ENCODE results near the gene STAB1.

The STAB1 gene

DNA sequence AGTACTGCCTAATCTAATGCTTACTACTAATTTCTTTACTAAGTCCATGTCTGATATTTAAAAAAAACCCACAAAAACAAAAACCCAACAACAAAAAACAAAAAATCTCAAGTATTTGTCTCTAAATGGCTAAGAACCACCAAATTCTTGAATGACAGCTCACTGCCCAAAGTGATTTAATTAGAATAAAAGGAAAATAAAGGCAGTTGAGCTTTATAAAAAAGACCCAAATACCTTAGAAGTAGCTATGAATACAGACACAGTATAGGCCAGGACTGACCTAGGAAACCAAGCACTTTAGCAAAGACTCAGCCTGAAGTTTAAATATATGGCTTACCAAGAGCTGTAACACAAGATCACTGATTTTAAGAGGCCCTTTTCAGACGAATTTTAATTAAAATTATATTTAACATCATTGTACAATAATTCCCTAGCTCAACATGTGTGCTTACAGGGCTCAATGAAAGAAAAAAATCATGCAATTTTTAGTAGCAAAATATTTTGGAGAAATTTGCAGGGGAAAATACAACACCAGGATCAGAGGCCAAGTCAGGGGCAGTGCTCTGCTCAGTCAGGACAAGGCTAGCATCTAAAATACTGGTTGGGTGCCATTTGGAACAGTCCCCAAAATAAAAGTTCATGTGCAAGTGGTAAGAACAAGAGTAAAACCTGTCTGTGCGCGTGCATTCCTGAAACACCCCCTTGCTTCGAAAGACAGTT lies 66.0 kb downstream of the STAB1 start:
- TF ChIP-seq EZH2phosphoT487 (IDR thresholded peaks at IDR 0.05; ENCODE audit: borderline replicate concordance, low read length) (no peak), CTCF (IDR thresholded peaks at IDR 0.05; ENCODE audit: low read depth, low read length, poor library complexity, severe bottlenecking) (no peak)

GRCh38 chr3:52563984-52564383 lies 68.8 kb downstream of the STAB1 start:
- Histone ChIP-seq H3K9me3 (ENCODE audit: control insufficient read depth, insufficient read depth, low read length) (no peaks in the 10 kb centered on the region), H3K4me1 (ENCODE audit: control insufficient read depth, low read length) (no peaks in the 10 kb centered on the region), H3F3A (ENCODE audit: control insufficient read depth, insufficient read depth) (no peaks in the 10 kb centered on the region), H3K27ac (ENCODE audit: low read depth, low read length) (no peak overlapping the region), H3K4me3 (ENCODE audit: low read length) (no peak overlapping the region), H3K27me3 (ENCODE audit: control insufficient read depth, low read length) (no peaks in the 10 kb centered on the region), H3K36me3 (ENCODE audit: control insufficient read depth, low read length) (peaks cover 47% of the 10 kb centered on the region), H3K4me2 (ENCODE audit: low read length) (no peak overlapping the region), H3K79me2 (ENCODE audit: control insufficient read depth, low read length) (no peaks in the 10 kb centered on the region), H3K9me2 (replicated peaks; ENCODE audit: control insufficient read depth, low read length) (no peaks in the 10 kb centered on the region), H4K20me1 (ENCODE audit: control insufficient read depth, insufficient read depth, low read depth, low read length) (no peaks in the 10 kb centered on the region)
- TF ChIP-seq CTCF (IDR thresholded peaks at IDR 0.05; ENCODE audit: low read depth, low read length, poor library complexity, severe bottlenecking) = no peak
- TF ChIP-seq EZH2phosphoT487 (IDR thresholded peaks at IDR 0.05; ENCODE audit: borderline replicate concordance, low read length) = no peak

More for the DNA sequence above, 66.0 kb downstream of the STAB1 start:
- H3K9me3 ChIP-seq (ENCODE audit: control insufficient read depth, insufficient read depth, low read length) = no peaks in the 10 kb centered on the region
- no peaks in the 10 kb centered on the region for H4K20me1 ChIP-seq (ENCODE audit: control insufficient read depth, insufficient read depth, low read depth, low read length)
- H3K27ac ChIP-seq (ENCODE audit: low read depth, low read length) = no peak overlapping the region
- H3K4me3 ChIP-seq (ENCODE audit: low read length) = no peak overlapping the region
- no peaks in the 10 kb centered on the region for H3K79me2 ChIP-seq (ENCODE audit: control insufficient read depth, low read length)
- H3F3A ChIP-seq (ENCODE audit: control insufficient read depth, insufficient read depth) = no peaks in the 10 kb centered on the region
- H3K36me3 ChIP-seq (ENCODE audit: control insufficient read depth, low read length) = peaks cover 71% of the 10 kb centered on the region
- no peaks in the 10 kb centered on the region for H3K9me2 ChIP-seq (replicated peaks; ENCODE audit: control insufficient read depth, low read length)
- H3K4me1 ChIP-seq (ENCODE audit: control insufficient read depth, low read length) = no peaks in the 10 kb centered on the region
- H3K27me3 ChIP-seq (ENCODE audit: control insufficient read depth, low read length) = no peaks in the 10 kb centered on the region
- H3K4me2 ChIP-seq (ENCODE audit: low read length) = no peak overlapping the region

- no peak overlapping the region for H3K27ac ChIP-seq (ENCODE audit: low read depth, low read length)
- H4K20me1 ChIP-seq (ENCODE audit: control insufficient read depth, insufficient read depth, low read depth, low read length) = no peaks in the 10 kb centered on the region
- no peaks in the 10 kb centered on the region for H3K4me1 ChIP-seq (ENCODE audit: control insufficient read depth, low read length)
- H3K9me3 ChIP-seq (ENCODE audit: control insufficient read depth, insufficient read depth, low read length) = no peaks in the 10 kb centered on the region
- H3K4me3 ChIP-seq (ENCODE audit: low read length) = no peak overlapping the region
- H3K36me3 ChIP-seq (ENCODE audit: control insufficient read depth, low read length) = peaks cover 22% of the 10 kb centered on the region
- no peaks in the 10 kb centered on the region for H3K79me2 ChIP-seq (ENCODE audit: control insufficient read depth, low read length)
- TF ChIP-seq CTCF (IDR thresholded peaks at IDR 0.05; ENCODE audit: low read depth, low read length, poor library complexity, severe bottlenecking) = no peak
- TF ChIP-seq EZH2phosphoT487 (IDR thresholded peaks at IDR 0.05; ENCODE audit: borderline replicate concordance, low read length) = no peak
- H3K27me3 ChIP-seq (ENCODE audit: control insufficient read depth, low read length) = no peaks in the 10 kb centered on the region
- no peaks in the 10 kb centered on the region for H3F3A ChIP-seq (ENCODE audit: control insufficient read depth, insufficient read depth)
- H3K9me2 ChIP-seq (replicated peaks; ENCODE audit: control insufficient read depth, low read length) = no peaks in the 10 kb centered on the region
- no peak overlapping the region for H3K4me2 ChIP-seq (ENCODE audit: low read length)
Observed at GRCh38 chr3:52568069-52568468, 72.9 kb downstream of the STAB1 start.
